ENCODE measurements around the gene LIPC.

- TF ChIP-seq TAF1 (IDR thresholded peaks at IDR 0.05; ENCODE audit: borderline replicate concordance, low read depth, low read length) (no peak), POLR2AphosphoS5 (IDR thresholded peaks at IDR 0.05; ENCODE audit: low read depth, low read length) (no peak), POLR2A (IDR thresholded peaks at IDR 0.05; ENCODE audit: low read depth, low read length) (no peak)
Measured at GRCh38 chr15:58525991-58526421, 94.2 kb downstream of the LIPC start.

Measured in GM12892 (cell line).